GM12878 (cell line): ENCODE data around the gene ZNF628. TPM values are rescaled to one million over a fixed set of nuclear protein-coding genes. Genes with fewer than 3 reads are reported as not detected.

ENCODE experiments used
- ATAC-seq: fragments of 200-7000 bp; cut with Tn5 transposase; 3 replicates; pipeline ENCODE4 v1.9.1; 2020; ENCODE audit warnings: mild to moderate bottlenecking, moderate library complexity
- BruUV-seq: library from RNA; stranded (reverse); fragments of 400-500 nt; replicated peaks from 2 replicates; lab custom pipeline; 2021; lab: Mats Ljungman, UMichigan
- CTCF ChIA-PET: fragments of 300-600 bp; sonication (Branson Sonifier 250); formaldehyde crosslinking; extraction: SDS; loops from one replicate; lab custom pipeline; 2021; ENCODE audit warnings: inconsistent platforms; lab: Yijun Ruan, JAX
- POLR2A ChIA-PET: fragments of 350-600 bp; formaldehyde crosslinking; extraction: SDS; loops from one replicate; lab custom pipeline; 2021; ENCODE audit warnings: inconsistent platforms; lab: Charles Lee
- RAD21 ChIA-PET: fragments of 300-600 bp; sonication (Branson Sonifier 250); formaldehyde crosslinking; loops from one replicate; lab custom pipeline; 2023; ENCODE audit warnings: antibody characterized with exemption; ENCODE audit not compliant: unreplicated experiment; lab: Charles Lee
- SMC1A ChIA-PET: fragments of 300-600 bp; sonication (Branson Sonifier 250); formaldehyde crosslinking; loops from one replicate; lab custom pipeline; 2023; ENCODE audit not compliant: unreplicated experiment, uncharacterized antibody; lab: Charles Lee
- DNase-seq: peaks from one replicate; pipeline ENCODE4 v3.0.0-alpha.2; 2011; ENCODE audit warnings: low read depth, low spot score
- FAIRE-seq: peaks from 3 replicates; lab custom pipeline; 2011; peaks lifted over from hg19 to GRCh38; lab: Jason Lieb, UNC
- H2AFZ ChIP-seq: 2 replicates; pipeline ENCODE4 v1.6.0; 2011; ENCODE audit warnings: low read depth, low read length, control low read depth; ENCODE audit not compliant: control insufficient read depth
- H3K27ac ChIP-seq: 2 replicates; pipeline ENCODE4 v1.5.1; 2011; ENCODE audit warnings: control low read depth; ENCODE audit not compliant: control insufficient read depth, insufficient read depth
- H3K27me3 ChIP-seq, 2 experiments: replicated peaks in 1 of 2; 2 replicates each; pipeline versions ENCODE4 v1.6.0 to v1.6.1; 2011; ENCODE audit warnings: low read length in 1 of 2; ENCODE audit not compliant: control insufficient read depth in 2 of 2, insufficient read depth in 2 of 2
- H3K36me3 ChIP-seq, 2 experiments: 2 replicates each; pipeline ENCODE4 v1.5.1; 2011; ENCODE audit warnings: low read length in 1 of 2; ENCODE audit not compliant: control insufficient read depth in 2 of 2, insufficient read depth in 2 of 2
- H3K4me1 ChIP-seq: 2 replicates; pipeline ENCODE4 v1.6.1; 2011; ENCODE audit warnings: mild to moderate bottlenecking, low read length, moderate library complexity, mixed read lengths; ENCODE audit not compliant: control insufficient read depth, insufficient read depth
- H3K4me2 ChIP-seq: 2 replicates; pipeline ENCODE4 v1.6.0; 2011; ENCODE audit warnings: control low read depth; ENCODE audit not compliant: control insufficient read depth, insufficient read depth
- H3K4me3 ChIP-seq: fragments of 200-600 bp; sonication (generic); 2 replicates; pipeline ENCODE4 v1.5.1; 2016
- H3K79me2 ChIP-seq: 2 replicates; pipeline ENCODE4 v1.6.0; 2011; ENCODE audit warnings: low read length; ENCODE audit not compliant: control insufficient read depth, insufficient read depth
- H3K9ac ChIP-seq: 2 replicates; pipeline ENCODE4 v1.8.0; 2011; ENCODE audit warnings: low read length, control low read depth, mixed read lengths; ENCODE audit not compliant: control insufficient read depth, insufficient read depth
- H3K9me3 ChIP-seq: replicated peaks from 3 replicates; pipeline ENCODE4 v1.5.1; 2011; ENCODE audit warnings: mild to moderate bottlenecking, low read length; ENCODE audit not compliant: control insufficient read depth, insufficient read depth
- H4K20me1 ChIP-seq: 2 replicates; pipeline ENCODE4 v1.6.0; 2011; ENCODE audit not compliant: control insufficient read depth, insufficient read depth
- CBX3 ChIP-seq: fragments of 200-600 bp; sonication (generic); IDR thresholded peaks from 2 replicates; pipeline ENCODE4 v1.6.1; 2016; ENCODE audit warnings: low read depth, borderline replicate concordance
- CBX5 ChIP-seq: sonication (generic); IDR thresholded peaks from 2 replicates; pipeline ENCODE4 v1.6.1; 2016; ENCODE audit warnings: low read depth, moderate library complexity, mild to moderate bottlenecking, inconsistent platforms
- CHD2 ChIP-seq: IDR thresholded peaks from 2 replicates; pipeline ENCODE4 v1.6.1; 2011; ENCODE audit warnings: low read depth, low read length, improper control_type of control experiment, borderline replicate concordance
- CREB1 ChIP-seq: IDR thresholded peaks from 2 replicates; pipeline ENCODE4 v1.6.1; 2012; ENCODE audit warnings: low read depth, mild to moderate bottlenecking, inconsistent platforms
- FOXK2 ChIP-seq: fragments of 450-650 bp; IDR thresholded peaks from 2 replicates; pipeline ENCODE4 v1.6.1; 2017; ENCODE audit warnings: mild to moderate bottlenecking, moderate library complexity
- JUNB ChIP-seq: IDR thresholded peaks from 2 replicates; pipeline ENCODE4 v1.6.1; 2016; ENCODE audit warnings: antibody characterized with exemption, mild to moderate bottlenecking
- MEF2A ChIP-seq: IDR thresholded peaks from 2 replicates; pipeline ENCODE4 v1.6.1; 2011; ENCODE audit warnings: low read depth, mild to moderate bottlenecking, low read length, moderate library complexity; ENCODE audit not compliant: insufficient read depth
- NFXL1 ChIP-seq: fragments of 450-650 bp; IDR thresholded peaks from 2 replicates; pipeline ENCODE4 v1.6.1; 2017; ENCODE audit warnings: antibody characterized with exemption, mild to moderate bottlenecking, borderline replicate concordance
- NFYA ChIP-seq: IDR thresholded peaks from 2 replicates; pipeline ENCODE4 v1.6.1; 2011; ENCODE audit warnings: low read depth, mild to moderate bottlenecking, low read length, improper control_type of control experiment, borderline replicate concordance
- POLR2AphosphoS2 ChIP-seq: IDR thresholded peaks from 2 replicates; pipeline ENCODE4 v1.6.1; 2011; ENCODE audit warnings: low read depth, mild to moderate bottlenecking, low read length, improper control_type of control experiment, moderate library complexity
- PRDM15 ChIP-seq: fragments of 450-650 bp; formaldehyde crosslinking; IDR thresholded peaks from 2 replicates; pipeline ENCODE4 v1.4.0; 2020; ENCODE audit warnings: mild to moderate bottlenecking, moderate library complexity
- RFX5 ChIP-seq: IDR thresholded peaks from 2 replicates; pipeline ENCODE4 v1.6.1; 2011; ENCODE audit warnings: low read depth, low read length, improper control_type of control experiment
- TCF7 ChIP-seq: IDR thresholded peaks from 2 replicates; pipeline ENCODE4 v1.6.1; 2014; ENCODE audit warnings: antibody characterized with exemption, borderline replicate concordance
- ZNF592 ChIP-seq: fragments of 450-650 bp; IDR thresholded peaks from 2 replicates; pipeline ENCODE4 v1.6.1; 2017; ENCODE audit warnings: mild to moderate bottlenecking, moderate library complexity
- WGBS: methylation state at CpG from one replicate; pipeline ENCODE4 v1.1.6; 2016; ENCODE audit warnings: low lambda C conversion rate; ENCODE audit not compliant: insufficient replicate concordance, insufficient coverage; ENCODE audit errors: missing lambda C conversion rate; 5-methylcytosine and 5-hydroxymethylcytosine counted together
- in situ Hi-C: fragments of 300-500 bp; cut with MboI; formaldehyde crosslinking; loops from 9 replicates; pipeline ENCODE4 v1.14.3; 2018; ENCODE audit warnings: mixed read lengths
- intact Hi-C: fragments of 100-400 bp; cut with micrococcal nuclease; formaldehyde crosslinking; loops from one replicate; pipeline ENCODE4 v1.14.2; 2022; ENCODE audit not compliant: unreplicated experiment
- polyA plus RNA-seq, 11 experiments: library from polyadenylated mRNA; depleted of rRNA in 4 of 11; unstranded in 6 of 11; stranded (reverse) in 5 of 11; fragments of >200 nt; fragmentation: Nextera tagmentation in 4 of 11; fragmentation: Illumina TruSeq in 1 of 11; extraction: Ambion mirVana in 4 of 11; extraction: Trizol in 1 of 11; gene quantifications; 1 replicate in 1 of 11; 2 replicates in 10 of 11; pipeline versions ENCODE4 v1.2.1 to v1.2.3, GENCODE V29; 2011 to 2016; ENCODE audit warnings: inconsistent platforms in 2 of 11, missing spikeins in 2 of 11, low read depth in 1 of 11
- total RNA-seq, 4 experiments: library from RNA; depleted of rRNA in 3 of 4; stranded (reverse); fragments of >200 nt in 3 of 4; fragmentation: Illumina TruSeq in 1 of 4; extraction: Trizol in 1 of 4; gene quantifications; 2 replicates each; pipeline versions ENCODE4 v1.2.1 to v1.2.3, GENCODE V29; 2013 to 2021

Gene ZNF628
- total and polyA plus RNA-seq, 10 of the 15 experiments (the other 5 are each of a cell fraction or from before 2014, with no cell fraction given): 0.04 to 11.3 (median 1.6) TPM; not detected in 1

- TF ChIP-seq FOXK2 (no peak), PRDM15 (CRISPR knock-in tag) (no peak), CREB1 (no peak)
Measured at GRCh38 chr19:55519451-55520311, 43.3 kb downstream of the ZNF628 start (continued).

- RAD21 ChIA-PET: no interaction called here
- TF ChIP-seq CHD2 (no peak), CBX3 (no peak), NFXL1 (no peak), POLR2AphosphoS2 (no peak), CBX5 (no peak), NFYA (no peak), TCF7 (no peak), JUNB (no peak), ZNF592 (no peak), RFX5 (no peak), FOXK2 (no peak), MEF2A (no peak)
Measured at GRCh38 chr19:55520691-55521292, 44.4 kb downstream of the ZNF628 start.

More at GRCh38 chr19:55520691-55521292, 44.4 kb downstream of the ZNF628 start:
- ChIA-PET POLR2A (no interaction called here), CTCF (interaction anchor here (1.1 kb wide), 1 partner anchor 112 kb away, joined by 6 read pairs; no protein-coding TSS in a partner anchor), SMC1A (interaction anchor here (1.1 kb wide), 1 partner anchor 110 kb away, joined by 4 read pairs; no protein-coding TSS in a partner anchor)
- intact Hi-C loops: no loop called here
- no peak for FAIRE-seq
- BruUV-seq: no TSS peak
- Histone ChIP-seq H2AFZ (no peak overlapping the region), H3K9me3 (no peaks in the 10 kb centered on the region), H3K4me3 (no peak overlapping the region), H3K9ac (no peak overlapping the region), H3K4me1 (0 out of 2 replicates have a peak, but pooled peaks cover 4% of the 10 kb centered on the region), H3K36me3 (no peaks in the 10 kb centered on the region), H4K20me1 (no peaks in the 10 kb centered on the region), H3K27me3 (no peaks in the 10 kb centered on the region), H3K27ac (no peak overlapping the region), H3K79me2 (no peaks in the 10 kb centered on the region), H3K4me2 (no peak overlapping the region)
- no peak for DNase-seq
- WGBS: 42% methylated on average over 14 of the region's 14 CpGs
- in situ Hi-C loops: no loop called here
- ATAC-seq: no peak
